ENCODE data around the gene AKAP13.
"Not testable (repeated sequence)": the region's sequence is repeated elsewhere in the genome, so short reads cannot be mapped to it uniquely, and the experiment has no call there.

The AKAP13 gene

DNA sequence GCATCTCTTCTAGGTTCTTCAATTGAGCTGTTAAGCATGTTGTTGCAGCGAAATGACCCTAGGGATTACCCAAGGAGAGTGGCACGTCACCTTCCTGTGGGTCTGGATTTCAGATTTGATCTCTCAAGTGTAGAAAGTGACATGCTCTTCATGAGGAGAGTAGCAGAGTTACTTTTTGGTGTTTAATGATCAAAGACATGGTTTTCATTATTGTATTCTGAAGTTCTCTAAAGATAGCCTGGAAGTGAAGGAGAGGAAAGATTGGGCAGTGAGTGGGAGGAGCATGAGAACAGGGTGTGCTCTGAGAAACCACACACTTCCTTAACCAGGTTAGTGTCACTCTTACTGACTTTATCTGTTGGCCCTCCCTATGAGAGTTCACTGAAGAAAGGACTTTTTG is 153.6 kb downstream of the AKAP13 start:
- H3K27me3 ChIP-seq: no peaks in the 10 kb centered on the region
- no peaks in the 10 kb centered on the region for H3K36me3 ChIP-seq
- no peak for TF ChIP-seq Cebpa-rat (IDR thresholded peaks at IDR 0.05)
- peaks cover 97% of the 10 kb centered on the region for H3K4me1 ChIP-seq
- H3K9ac ChIP-seq: peak overlapping the region; percentile 67
- peak overlapping the region; percentile 46 for H3K4me3 ChIP-seq
- peak overlapping the region; percentile 86 for H3K4me2 ChIP-seq
- H3K9me3 ChIP-seq: no peaks in the 10 kb centered on the region
- no peaks in the 10 kb centered on the region for H4K20me1 ChIP-seq
- H3K27ac ChIP-seq: peak overlapping the region; percentile 79

DNA sequence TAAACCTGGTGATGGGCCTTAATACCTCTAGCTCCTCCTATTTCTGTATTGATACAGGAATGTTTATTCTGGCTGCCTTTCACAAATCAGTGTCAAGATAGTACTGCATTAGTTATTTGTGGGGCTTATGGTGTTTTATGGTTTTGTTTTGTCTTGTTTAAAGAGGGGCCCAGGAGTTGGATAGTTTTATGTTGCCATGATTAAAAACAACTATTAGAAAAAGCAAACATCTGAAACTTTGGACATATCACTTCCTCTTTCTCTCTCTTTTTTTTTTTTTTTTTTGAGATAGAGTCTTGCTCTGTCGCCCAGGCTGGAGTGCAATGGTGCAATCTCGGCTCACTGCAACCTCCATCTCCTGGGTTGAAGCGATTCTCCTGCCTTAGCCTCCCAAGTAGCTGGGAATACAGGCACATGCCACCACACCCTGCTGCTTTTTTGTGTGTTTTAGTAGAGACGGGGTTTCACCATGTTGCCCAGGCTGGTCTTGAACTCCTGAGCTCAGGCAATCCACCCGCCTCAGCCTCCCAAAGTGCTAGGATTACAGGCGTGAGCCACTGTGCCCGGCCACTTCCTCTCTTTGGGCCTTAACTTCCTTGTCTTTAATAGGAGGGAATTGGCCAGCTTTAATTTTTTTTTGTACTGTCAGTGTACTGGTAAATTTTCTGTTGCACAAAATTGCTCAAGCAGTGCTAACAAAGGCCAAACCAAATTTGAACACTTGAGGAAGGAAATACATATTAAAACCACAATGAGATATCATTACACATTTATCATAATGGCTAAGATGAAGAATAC is 155.3 kb downstream of the AKAP13 start:
- not testable (repeated sequence) for H3K27me3 ChIP-seq, H3K9ac ChIP-seq, H3K9me3 ChIP-seq, H3K4me3 ChIP-seq, H3K36me3 ChIP-seq, H4K20me1 ChIP-seq
- Histone ChIP-seq H3K4me2 (peak overlapping the region; percentile 86), H3K4me1 (peaks cover 97% of the 10 kb centered on the region), H3K27ac (peak overlapping the region; percentile 79)

DNA sequence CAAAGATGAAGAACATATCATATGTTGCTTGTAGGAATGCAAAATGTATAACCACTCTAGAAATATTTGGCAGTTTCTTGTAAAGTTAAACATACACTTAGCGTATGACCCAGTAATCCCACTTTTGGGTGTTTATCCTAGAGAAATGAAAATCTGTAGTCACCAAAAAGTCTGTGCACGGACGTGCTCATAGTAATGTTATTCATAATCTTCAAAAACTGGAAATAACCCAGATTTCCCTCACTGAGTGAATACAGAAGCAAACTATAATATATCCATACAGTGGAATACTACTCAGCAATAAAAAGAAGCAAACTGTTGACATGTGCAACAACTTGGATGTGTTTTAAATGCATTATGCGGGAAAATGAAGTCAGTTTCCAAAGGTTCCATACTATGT is 155.9 kb downstream of the AKAP13 start:
- H3K4me1 ChIP-seq: peaks cover 96% of the 10 kb centered on the region
- H3K27me3 ChIP-seq: no peaks in the 10 kb centered on the region
- H3K4me3 ChIP-seq: no peak overlapping the region
- no peaks in the 10 kb centered on the region for H4K20me1 ChIP-seq
- H3K9me3 ChIP-seq: no peaks in the 10 kb centered on the region
- peak overlapping the region; percentile 79; the same call in 1 of the 2 replicates for H3K27ac ChIP-seq
- no peaks in the 10 kb centered on the region for H3K36me3 ChIP-seq
- peak overlapping the region; percentile 86 for H3K4me2 ChIP-seq
- H3K9ac ChIP-seq: no peak overlapping the region
- TF ChIP-seq Cebpa-rat (IDR thresholded peaks at IDR 0.05): no peak

DNA sequence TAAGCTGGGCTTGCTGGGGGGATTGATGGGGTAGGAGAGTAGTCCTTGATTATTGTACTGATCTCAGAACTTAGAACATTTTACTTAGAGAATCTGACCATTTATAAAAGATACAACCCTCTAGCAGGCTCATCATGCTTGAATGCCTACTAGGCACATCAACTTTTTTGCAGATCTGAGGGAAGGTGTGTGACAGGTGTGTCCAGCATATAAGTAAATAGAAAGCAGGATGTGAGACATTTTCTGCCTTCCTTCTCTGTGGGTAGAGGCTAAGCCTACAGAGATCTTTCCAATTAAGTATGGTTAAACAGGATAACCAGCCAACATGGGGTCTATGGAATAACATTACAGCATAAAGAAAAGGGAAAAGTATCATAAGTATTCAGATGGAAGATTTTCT is 159.1 kb downstream of the AKAP13 start:
- no peak for TF ChIP-seq Cebpa-rat (IDR thresholded peaks at IDR 0.05)
- Histone ChIP-seq H3K36me3 (no peaks in the 10 kb centered on the region), H3K27ac (no peak overlapping the region), H3K4me3 (no peak overlapping the region), H3K4me1 (peaks cover 93% of the 10 kb centered on the region), H4K20me1 (no peaks in the 10 kb centered on the region), H3K9me3 (no peaks in the 10 kb centered on the region), H3K9ac (no peak overlapping the region), H3K27me3 (no peaks in the 10 kb centered on the region), H3K4me2 (peak overlapping the region; percentile 6; the same call in 1 of the 2 replicates)

DNA sequence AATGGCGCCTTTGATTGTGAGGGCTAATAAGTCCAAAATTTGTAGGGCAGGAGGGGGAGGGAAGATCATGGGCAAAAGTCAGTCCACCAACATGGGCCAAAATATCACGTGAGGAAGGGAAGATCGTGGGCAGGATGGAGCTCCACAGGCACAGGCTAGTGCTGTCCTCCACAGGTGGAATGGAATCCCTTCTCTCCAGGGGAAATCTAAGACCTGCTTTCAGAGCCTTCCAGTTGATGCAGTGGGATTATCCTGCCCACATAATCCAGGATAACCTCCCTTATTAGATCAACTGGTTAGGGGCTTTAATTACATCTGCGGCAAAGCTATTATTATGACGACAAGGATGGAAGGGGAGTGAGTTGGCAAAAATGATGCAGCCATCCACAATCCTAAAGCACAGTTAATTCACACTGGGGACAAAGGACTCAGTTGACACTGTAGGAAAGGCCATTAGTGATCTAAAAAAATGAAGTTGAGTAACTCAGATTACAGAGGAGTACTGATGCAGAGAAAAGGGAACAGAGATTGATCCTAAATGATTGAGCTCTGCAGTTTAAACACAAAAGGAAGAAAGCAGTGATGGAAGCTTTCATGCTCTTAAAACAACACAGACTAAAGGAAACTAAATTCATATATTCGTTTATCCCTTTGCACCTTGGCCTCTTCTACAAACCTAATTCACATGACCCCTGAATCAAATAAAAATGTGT is 159.8 kb downstream of the AKAP13 start:
- H3K4me1 ChIP-seq: peaks cover 85% of the 10 kb centered on the region
- peaks cover 6% of the 10 kb centered on the region; the same call in 1 of the 2 replicates for H3K36me3 ChIP-seq
- H3K9me3 ChIP-seq: no peaks in the 10 kb centered on the region
- H3K9ac ChIP-seq: no peak overlapping the region
- H4K20me1 ChIP-seq: no peaks in the 10 kb centered on the region
- H3K4me3 ChIP-seq: no peak overlapping the region
- TF ChIP-seq Cebpa-rat (IDR thresholded peaks at IDR 0.05): no peak
- H3K27ac ChIP-seq: no peak overlapping the region
- no peaks in the 10 kb centered on the region for H3K27me3 ChIP-seq
- peak overlapping the region; percentile 25 for H3K4me2 ChIP-seq

DNA sequence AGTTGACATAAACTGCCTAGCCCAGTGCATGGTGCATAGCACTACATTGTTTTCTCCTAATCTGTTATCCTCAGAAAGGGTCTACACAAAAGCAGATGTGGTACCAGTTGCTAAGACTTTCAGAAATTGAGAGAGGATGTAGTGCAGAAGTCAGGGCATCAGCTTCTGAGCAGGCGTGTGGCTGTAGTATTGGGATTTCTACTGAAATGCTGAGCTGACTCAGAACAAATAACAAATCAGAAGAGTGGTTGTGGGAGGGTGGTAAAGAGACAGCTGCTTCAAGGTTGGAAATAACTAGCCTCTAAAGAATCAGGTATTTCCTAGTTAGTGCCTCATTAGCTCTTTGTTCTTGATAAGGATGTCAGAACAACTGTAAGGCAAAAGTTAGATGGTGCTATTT is 161.3 kb downstream of the AKAP13 start:
- H3K9me3 ChIP-seq: no peaks in the 10 kb centered on the region
- H3K4me2 ChIP-seq: peak overlapping the region; percentile 60; the same call in 1 of the 2 replicates
- TF ChIP-seq Cebpa-rat (IDR thresholded peaks at IDR 0.05): no peak
- no peak overlapping the region for H3K4me3 ChIP-seq
- H4K20me1 ChIP-seq: no peaks in the 10 kb centered on the region
- H3K9ac ChIP-seq: no peak overlapping the region
- H3K27me3 ChIP-seq: no peaks in the 10 kb centered on the region
- no peak overlapping the region for H3K27ac ChIP-seq
- peaks cover 70% of the 10 kb centered on the region for H3K4me1 ChIP-seq
- H3K36me3 ChIP-seq: peaks cover 13% of the 10 kb centered on the region

DNA sequence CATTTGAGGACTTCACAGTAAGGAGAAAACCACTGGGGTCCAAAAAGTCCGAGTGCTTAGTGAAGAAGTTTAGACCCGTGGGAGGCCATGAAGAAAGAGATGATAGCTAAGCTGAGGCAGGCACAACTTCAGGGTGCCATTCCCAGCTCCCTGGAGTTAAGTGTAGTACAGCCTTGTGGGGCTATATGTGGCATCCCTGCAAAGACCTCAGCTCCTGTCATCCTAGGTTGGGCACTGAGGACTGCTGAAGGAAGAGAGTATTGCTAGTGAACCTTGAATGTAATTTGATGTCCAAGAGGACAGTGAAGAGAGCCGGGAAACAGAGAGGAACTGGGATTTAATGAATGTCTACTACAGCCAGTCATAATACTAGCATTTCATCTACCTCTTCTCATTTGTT is 162.1 kb downstream of the AKAP13 start:
- Histone ChIP-seq H3K4me1 (peaks cover 63% of the 10 kb centered on the region), H3K27ac (no peak overlapping the region), H3K36me3 (peaks cover 13% of the 10 kb centered on the region), H3K9me3 (no peaks in the 10 kb centered on the region), H3K9ac (no peak overlapping the region), H4K20me1 (no peaks in the 10 kb centered on the region), H3K4me3 (no peak overlapping the region), H3K27me3 (no peaks in the 10 kb centered on the region), H3K4me2 (peak overlapping the region; percentile 60)
- TF ChIP-seq Cebpa-rat (IDR thresholded peaks at IDR 0.05): no peak

DNA sequence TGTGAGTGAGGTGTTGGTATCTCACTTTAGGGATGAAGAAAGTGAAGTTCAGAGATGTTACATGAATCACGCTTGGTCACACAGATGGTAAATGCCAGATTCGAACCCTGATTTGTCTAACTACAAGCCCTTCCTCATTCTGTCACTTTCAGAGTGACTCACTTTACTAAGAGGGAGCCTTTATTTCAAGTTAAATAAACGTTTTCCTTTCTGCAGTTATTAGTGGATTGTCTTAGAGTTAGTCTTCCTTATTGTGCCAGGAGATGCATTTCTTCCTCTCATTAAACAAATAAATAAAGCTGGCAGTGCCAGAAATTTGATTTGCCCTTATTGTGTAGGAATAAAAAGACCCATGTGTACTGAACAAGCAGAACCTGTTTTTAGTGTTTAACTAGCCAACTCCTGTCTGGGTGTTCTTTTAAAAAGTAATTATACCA is 162.5 kb downstream of the AKAP13 start:
- Histone ChIP-seq H3K4me1 (peaks cover 59% of the 10 kb centered on the region), H3K9me3 (no peaks in the 10 kb centered on the region), H3K27me3 (no peaks in the 10 kb centered on the region), H3K4me2 (peak overlapping the region; percentile 60), H3K4me3 (no peak overlapping the region), H3K27ac (no peak overlapping the region), H3K36me3 (peaks cover 13% of the 10 kb centered on the region), H3K9ac (no peak overlapping the region), H4K20me1 (no peaks in the 10 kb centered on the region)
- no peak for TF ChIP-seq Cebpa-rat (IDR thresholded peaks at IDR 0.05)

DNA sequence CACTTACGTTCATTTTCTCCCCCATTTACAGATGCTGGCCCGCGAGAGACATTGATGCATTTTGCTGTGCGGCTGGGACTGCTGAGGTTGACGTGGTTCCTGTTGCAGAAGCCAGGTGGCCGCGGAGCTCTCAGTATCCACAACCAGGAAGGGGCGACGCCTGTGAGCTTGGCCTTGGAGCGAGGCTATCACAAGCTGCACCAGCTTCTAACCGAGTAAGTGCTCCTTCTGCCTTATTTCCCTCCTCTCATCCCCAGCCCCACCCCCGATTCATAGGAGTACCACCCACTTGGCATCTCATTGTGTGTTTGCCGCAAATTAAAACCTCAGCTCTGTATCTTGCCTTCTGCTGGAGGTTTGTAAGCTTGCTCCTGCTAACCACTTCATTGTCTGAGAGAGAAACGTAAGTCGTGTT is 163.3 kb downstream of the AKAP13 start:
- no peak for TF ChIP-seq Cebpa-rat (IDR thresholded peaks at IDR 0.05)
- no peak overlapping the region for H3K9ac ChIP-seq
- no peaks in the 10 kb centered on the region for H4K20me1 ChIP-seq
- no peaks in the 10 kb centered on the region for H3K9me3 ChIP-seq
- H3K27ac ChIP-seq: no peak overlapping the region; the same call in 1 of the 2 replicates
- H3K36me3 ChIP-seq: peaks cover 13% of the 10 kb centered on the region
- H3K4me3 ChIP-seq: no peak overlapping the region
- H3K27me3 ChIP-seq: no peaks in the 10 kb centered on the region
- H3K4me2 ChIP-seq: peak overlapping the region; percentile 60
- peaks cover 53% of the 10 kb centered on the region for H3K4me1 ChIP-seq

DNA sequence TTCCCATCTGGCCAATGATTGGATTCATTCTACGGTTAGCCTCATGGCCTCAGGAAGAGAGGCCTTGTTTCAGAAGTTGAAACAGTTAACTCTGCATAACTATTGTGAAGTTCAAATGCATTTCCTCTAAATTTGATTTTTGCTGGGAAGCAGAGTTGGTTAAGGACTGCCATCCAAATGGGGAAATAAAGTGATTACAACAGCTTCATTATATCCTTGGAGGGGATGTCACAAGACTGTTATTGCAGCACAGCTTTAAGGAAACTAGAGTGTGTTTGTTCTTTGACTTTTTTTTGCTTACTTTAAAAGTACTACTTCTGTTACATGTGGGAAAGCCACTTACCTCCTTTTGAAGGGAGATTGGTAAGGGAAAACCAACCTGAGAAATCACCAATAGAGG is 164.8 kb downstream of the AKAP13 start:
- Histone ChIP-seq H3K4me2 (no peak overlapping the region), H3K4me1 (peaks cover 39% of the 10 kb centered on the region), H3K36me3 (peaks cover 19% of the 10 kb centered on the region), H3K27me3 (no peaks in the 10 kb centered on the region), H3K27ac (no peak overlapping the region), H4K20me1 (no peaks in the 10 kb centered on the region), H3K4me3 (no peak overlapping the region), H3K9ac (no peak overlapping the region), H3K9me3 (no peaks in the 10 kb centered on the region)
- no peak for TF ChIP-seq Cebpa-rat (IDR thresholded peaks at IDR 0.05)

Measured in BLaER1 (cell line).